Measurements from ENCODE around the gene GHRH. TPM values are rescaled to one million over a fixed set of nuclear protein-coding genes. Genes with fewer than 3 reads are reported as not detected.

GHRH gene
- total RNA-seq, 2 experiments from 2014 or later, result not detected

DNA sequence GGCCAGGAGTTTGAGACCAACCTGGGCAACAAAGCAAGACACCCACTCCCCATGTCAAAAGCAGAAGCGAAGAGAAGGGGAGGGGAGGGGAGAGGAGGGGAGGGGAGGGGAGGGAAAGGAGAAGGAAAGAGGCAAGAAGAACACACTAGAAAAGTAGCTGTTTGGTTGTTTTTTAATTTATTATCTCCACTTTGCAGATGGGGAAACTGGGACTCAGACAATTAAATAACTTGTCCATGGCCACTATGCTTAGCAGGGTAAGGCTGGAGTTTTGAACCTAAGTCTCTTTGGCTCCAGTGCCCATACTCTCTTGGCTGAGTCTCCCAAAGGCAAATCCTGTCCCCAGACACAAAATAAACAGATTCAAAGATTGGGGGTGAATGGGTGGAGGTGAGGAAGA lies 12.4 kb upstream of the GHRH start:
- no peak for DNase-seq (ENCODE audit: low spot score)
- H3K4me1 ChIP-seq (ENCODE audit: insufficient read depth, low read length, poor library complexity, severe bottlenecking), result peaks cover 59% of the 10 kb centered on the region
- no peaks in the 10 kb centered on the region for H3K36me3 ChIP-seq (ENCODE audit: insufficient read depth, low read length)
- H3K9me2 ChIP-seq (ENCODE audit: insufficient read depth, low read length), result no peaks in the 10 kb centered on the region
- TF ChIP-seq, protein P1, sequence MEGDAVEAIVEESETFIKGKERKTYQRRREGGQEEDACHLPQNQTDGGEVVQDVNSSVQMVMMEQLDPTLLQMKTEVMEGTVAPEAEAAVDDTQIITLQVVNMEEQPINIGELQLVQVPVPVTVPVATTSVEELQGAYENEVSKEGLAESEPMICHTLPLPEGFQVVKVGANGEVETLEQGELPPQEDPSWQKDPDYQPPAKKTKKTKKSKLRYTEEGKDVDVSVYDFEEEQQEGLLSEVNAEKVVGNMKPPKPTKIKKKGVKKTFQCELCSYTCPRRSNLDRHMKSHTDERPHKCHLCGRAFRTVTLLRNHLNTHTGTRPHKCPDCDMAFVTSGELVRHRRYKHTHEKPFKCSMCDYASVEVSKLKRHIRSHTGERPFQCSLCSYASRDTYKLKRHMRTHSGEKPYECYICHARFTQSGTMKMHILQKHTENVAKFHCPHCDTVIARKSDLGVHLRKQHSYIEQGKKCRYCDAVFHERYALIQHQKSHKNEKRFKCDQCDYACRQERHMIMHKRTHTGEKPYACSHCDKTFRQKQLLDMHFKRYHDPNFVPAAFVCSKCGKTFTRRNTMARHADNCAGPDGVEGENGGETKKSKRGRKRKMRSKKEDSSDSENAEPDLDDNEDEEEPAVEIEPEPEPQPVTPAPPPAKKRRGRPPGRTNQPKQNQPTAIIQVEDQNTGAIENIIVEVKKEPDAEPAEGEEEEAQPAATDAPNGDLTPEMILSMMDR (conservative IDR thresholded peaks at IDR 0.05; ENCODE audit: low read length), result no peak
- no peak for TF ChIP-seq EZH2phosphoT487 (IDR thresholded peaks at IDR 0.05; ENCODE audit: borderline replicate concordance, low read depth, low read length)
- no TSS peak for BruUV-seq (replicated peaks)
- CTCF ChIA-PET (ENCODE audit: unreplicated experiment), result no interaction called here
- H3K27ac ChIP-seq (ENCODE audit: low read depth, low read length, poor library complexity, severe bottlenecking), result no peak overlapping the region
- POLR2A ChIA-PET, result interaction anchor here (0.6 kb wide), 1 partner anchor 225 kb away, joined by 3 read pairs; no protein-coding TSS in a partner anchor
- H3K79me2 ChIP-seq (ENCODE audit: insufficient read depth, low read depth, low read length), result no peaks in the 10 kb centered on the region
- H3K4me2 ChIP-seq (ENCODE audit: low read length), result no peak overlapping the region
- intact Hi-C loops (cut with micrococcal nuclease; ENCODE audit: unreplicated experiment), result no loop called here
- H4K20me1 ChIP-seq (ENCODE audit: insufficient read depth, low read length), result no peaks in the 10 kb centered on the region
- H3K9me3 ChIP-seq (ENCODE audit: low read length), result no peaks in the 10 kb centered on the region
- no peak overlapping the region for H3K4me3 ChIP-seq (ENCODE audit: low read depth, low read length, poor library complexity, severe bottlenecking)
- H2AFZ ChIP-seq (ENCODE audit: low read length), result no peak overlapping the region

DNA sequence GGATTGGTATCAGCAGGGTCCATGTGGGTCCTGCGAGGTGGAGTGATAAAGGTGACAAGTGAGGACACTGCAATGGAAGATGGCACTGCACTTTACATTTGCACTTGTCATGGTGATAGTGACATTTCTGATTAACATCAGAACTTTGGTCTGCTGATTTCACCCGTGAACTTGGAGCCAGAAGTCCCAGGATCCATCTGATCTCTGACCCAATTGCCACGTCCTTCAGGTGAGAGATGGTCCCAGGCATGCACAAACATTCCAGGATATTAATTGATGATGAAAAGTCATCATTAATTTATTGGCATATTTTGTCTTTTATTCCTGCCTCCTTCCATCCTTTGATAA lies 9.8 kb upstream of the GHRH start:
- no peak overlapping the region for H3K27ac ChIP-seq (ENCODE audit: low read depth, low read length, poor library complexity, severe bottlenecking)
- H3K4me3 ChIP-seq (ENCODE audit: low read depth, low read length, poor library complexity, severe bottlenecking), result no peak overlapping the region
- peaks cover 57% of the 10 kb centered on the region for H3K4me1 ChIP-seq (ENCODE audit: insufficient read depth, low read length, poor library complexity, severe bottlenecking)
- no peaks in the 10 kb centered on the region for H3K79me2 ChIP-seq (ENCODE audit: insufficient read depth, low read depth, low read length)
- CTCF ChIA-PET (ENCODE audit: unreplicated experiment), result interaction anchor here (1.3 kb wide), 1 partner anchor 110 kb away, joined by 4 read pairs; no protein-coding TSS in a partner anchor
- POLR2A ChIA-PET, result interaction anchor here (1.3 kb wide), 1 partner anchor 262 kb away, joined by 3 read pairs; no protein-coding TSS in a partner anchor
- H3K4me2 ChIP-seq (ENCODE audit: low read length), result no peak overlapping the region
- no peak overlapping the region for H2AFZ ChIP-seq (ENCODE audit: low read length)
- intact Hi-C loops (cut with micrococcal nuclease; ENCODE audit: unreplicated experiment), result no loop called here
- H3K9me2 ChIP-seq (ENCODE audit: insufficient read depth, low read length), result no peaks in the 10 kb centered on the region
- TF ChIP-seq EZH2phosphoT487 (IDR thresholded peaks at IDR 0.05; ENCODE audit: borderline replicate concordance, low read depth, low read length), result no peak
- no peaks in the 10 kb centered on the region for H3K9me3 ChIP-seq (ENCODE audit: low read length)
- no peaks in the 10 kb centered on the region for H3K36me3 ChIP-seq (ENCODE audit: insufficient read depth, low read length)
- BruUV-seq (replicated peaks), result no TSS peak
- H4K20me1 ChIP-seq (ENCODE audit: insufficient read depth, low read length), result no peaks in the 10 kb centered on the region
- no peak for DNase-seq (ENCODE audit: low spot score)

DNA sequence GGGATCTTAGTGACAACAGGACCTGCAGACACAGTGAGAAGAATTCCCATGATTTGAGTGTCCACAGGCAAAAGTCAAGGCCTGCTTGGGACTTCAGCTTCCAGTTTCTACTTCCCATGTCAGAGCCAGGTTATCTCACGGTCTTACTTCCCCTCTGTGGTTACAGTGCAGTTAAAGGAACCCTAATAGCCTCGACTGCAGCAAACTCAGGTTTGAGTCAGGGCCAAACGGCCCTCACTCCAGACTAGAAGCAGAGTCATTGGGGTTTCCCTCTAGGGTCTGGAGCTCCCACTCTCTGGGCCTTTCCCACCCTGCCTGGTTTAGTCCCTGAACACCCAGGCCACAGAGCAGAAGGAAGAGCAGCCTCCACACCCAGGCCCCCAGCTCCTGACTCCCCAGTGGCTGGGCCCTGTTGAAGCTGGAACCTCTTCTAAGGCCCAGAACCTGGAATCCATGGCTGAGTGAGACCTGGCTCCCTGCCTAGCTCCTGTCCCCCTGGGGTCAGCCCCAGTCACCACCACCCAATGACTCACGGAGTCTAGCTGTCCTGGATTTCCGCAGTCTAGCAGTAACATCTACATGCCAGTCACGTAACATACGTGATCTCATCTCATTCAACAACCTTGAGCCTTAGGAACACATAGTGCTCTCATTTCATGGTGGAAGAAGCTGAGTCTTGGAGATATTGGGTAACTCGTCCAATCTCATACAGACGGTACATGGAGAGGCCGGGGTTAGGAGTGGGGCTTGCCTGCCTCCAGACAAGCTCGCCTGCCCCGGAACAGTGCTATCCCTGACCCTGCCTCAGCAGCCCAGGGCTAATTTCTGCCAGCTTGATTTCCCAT lies 9.2 kb upstream of the GHRH start:
- no peak overlapping the region for H3K4me2 ChIP-seq (ENCODE audit: low read length)
- POLR2A ChIA-PET, result interaction anchor here (1.3 kb wide), 1 partner anchor 262 kb away, joined by 3 read pairs; no protein-coding TSS in a partner anchor
- H3K79me2 ChIP-seq (ENCODE audit: insufficient read depth, low read depth, low read length), result no peaks in the 10 kb centered on the region
- TF ChIP-seq, protein P1 (conservative IDR thresholded peaks at IDR 0.05; ENCODE audit: low read length), result no peak
- TF ChIP-seq EZH2phosphoT487 (IDR thresholded peaks at IDR 0.05; ENCODE audit: borderline replicate concordance, low read depth, low read length), result no peak
- no peak overlapping the region for H3K27ac ChIP-seq (ENCODE audit: low read depth, low read length, poor library complexity, severe bottlenecking)
- no peaks in the 10 kb centered on the region for H3K9me3 ChIP-seq (ENCODE audit: low read length)
- peak overlapping the region; percentile 1; the same call in 1 of the 2 replicates for H2AFZ ChIP-seq (ENCODE audit: low read length)
- peaks cover 51% of the 10 kb centered on the region for H3K4me1 ChIP-seq (ENCODE audit: insufficient read depth, low read length, poor library complexity, severe bottlenecking)
- H3K4me3 ChIP-seq (ENCODE audit: low read depth, low read length, poor library complexity, severe bottlenecking), result no peak overlapping the region
- DNase-seq (ENCODE audit: low spot score), result no peak
- intact Hi-C loops (cut with micrococcal nuclease; ENCODE audit: unreplicated experiment), result no loop called here
- H3K9me2 ChIP-seq (ENCODE audit: insufficient read depth, low read length), result no peaks in the 10 kb centered on the region
- no TSS peak for BruUV-seq (replicated peaks)
- CTCF ChIA-PET (ENCODE audit: unreplicated experiment), result interaction anchor here (0.6 to 1.6 kb wide), 3 partner anchors 111 to 328 kb away, joined by 3 to 4 read pairs (median 3); no protein-coding TSS in a partner anchor
- no peaks in the 10 kb centered on the region for H4K20me1 ChIP-seq (ENCODE audit: insufficient read depth, low read length)
- no peaks in the 10 kb centered on the region for H3K36me3 ChIP-seq (ENCODE audit: insufficient read depth, low read length)
